Measurements from ENCODE around the gene TBC1D22B. TPM values are rescaled to one million over a fixed set of nuclear protein-coding genes. Genes with fewer than 3 reads are reported as not detected.

Gene TBC1D22B
- total and polyA plus RNA-seq, 9 of the 15 experiments (the other 6 are each of a cell fraction or from before 2014, with no cell fraction given), result 4.8 to 24.2 (median 13.5) TPM

GRCh38 chr6:37207903-37208456, 49.6 kb upstream of the TBC1D22B start (continued):
- TF ChIP-seq TSHZ1 (CRISPR knock-in tag; IDR thresholded peaks at IDR 0.05) (peak; percentile 61; the same call in 1 of the 2 replicates), CREB1 (IDR thresholded peaks at IDR 0.05) (no peak), CREB1 (CRISPR knock-in tag; IDR thresholded peaks at IDR 0.05) (no peak), ZNF518B (CRISPR knock-in tag; IDR thresholded peaks at IDR 0.05) (no peak), ZNF695 (CRISPR knock-in tag; IDR thresholded peaks at IDR 0.05) (peak; percentile 76; the same call in 1 of the 2 replicates), RCOR1 (IDR thresholded peaks at IDR 0.05; ENCODE audit: borderline replicate concordance in 1 of 2, low read depth in 2 of 2, low read length in 2 of 2) (peak in 1 of 2 experiments; percentile 80; a peak in 2 of 4 replicates), ZNF449 (CRISPR knock-in tag; IDR thresholded peaks at IDR 0.05) (peak; percentile 78), HSF4 (CRISPR knock-in tag; IDR thresholded peaks at IDR 0.05; ENCODE audit: borderline replicate concordance) (peak; percentile 83; the same call in 1 of the 2 replicates), SOX6 (IDR thresholded peaks at IDR 0.05) (0 out of 2 replicates have a peak, but pooled peaks have one; percentile 39), PKNOX1 (IDR thresholded peaks at IDR 0.05) (peak; percentile 47), BCL6 (CRISPR knock-in tag; IDR thresholded peaks at IDR 0.05) (peak; percentile 62; the same call in 1 of the 2 replicates)
- TF ChIP-seq, protein P1, sequence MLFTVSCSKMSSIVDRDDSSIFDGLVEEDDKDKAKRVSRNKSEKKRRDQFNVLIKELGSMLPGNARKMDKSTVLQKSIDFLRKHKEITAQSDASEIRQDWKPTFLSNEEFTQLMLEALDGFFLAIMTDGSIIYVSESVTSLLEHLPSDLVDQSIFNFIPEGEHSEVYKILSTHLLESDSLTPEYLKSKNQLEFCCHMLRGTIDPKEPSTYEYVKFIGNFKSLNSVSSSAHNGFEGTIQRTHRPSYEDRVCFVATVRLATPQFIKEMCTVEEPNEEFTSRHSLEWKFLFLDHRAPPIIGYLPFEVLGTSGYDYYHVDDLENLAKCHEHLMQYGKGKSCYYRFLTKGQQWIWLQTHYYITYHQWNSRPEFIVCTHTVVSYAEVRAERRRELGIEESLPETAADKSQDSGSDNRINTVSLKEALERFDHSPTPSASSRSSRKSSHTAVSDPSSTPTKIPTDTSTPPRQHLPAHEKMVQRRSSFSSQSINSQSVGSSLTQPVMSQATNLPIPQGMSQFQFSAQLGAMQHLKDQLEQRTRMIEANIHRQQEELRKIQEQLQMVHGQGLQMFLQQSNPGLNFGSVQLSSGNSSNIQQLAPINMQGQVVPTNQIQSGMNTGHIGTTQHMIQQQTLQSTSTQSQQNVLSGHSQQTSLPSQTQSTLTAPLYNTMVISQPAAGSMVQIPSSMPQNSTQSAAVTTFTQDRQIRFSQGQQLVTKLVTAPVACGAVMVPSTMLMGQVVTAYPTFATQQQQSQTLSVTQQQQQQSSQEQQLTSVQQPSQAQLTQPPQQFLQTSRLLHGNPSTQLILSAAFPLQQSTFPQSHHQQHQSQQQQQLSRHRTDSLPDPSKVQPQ (CRISPR knock-in tag; IDR thresholded peaks at IDR 0.05; ENCODE audit: borderline replicate concordance), result peak; percentile 64; the same call in 1 of the 2 replicates
- TF ChIP-seq, protein P2, sequence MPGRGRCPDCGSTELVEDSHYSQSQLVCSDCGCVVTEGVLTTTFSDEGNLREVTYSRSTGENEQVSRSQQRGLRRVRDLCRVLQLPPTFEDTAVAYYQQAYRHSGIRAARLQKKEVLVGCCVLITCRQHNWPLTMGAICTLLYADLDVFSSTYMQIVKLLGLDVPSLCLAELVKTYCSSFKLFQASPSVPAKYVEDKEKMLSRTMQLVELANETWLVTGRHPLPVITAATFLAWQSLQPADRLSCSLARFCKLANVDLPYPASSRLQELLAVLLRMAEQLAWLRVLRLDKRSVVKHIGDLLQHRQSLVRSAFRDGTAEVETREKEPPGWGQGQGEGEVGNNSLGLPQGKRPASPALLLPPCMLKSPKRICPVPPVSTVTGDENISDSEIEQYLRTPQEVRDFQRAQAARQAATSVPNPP (IDR thresholded peaks at IDR 0.05; ENCODE audit: borderline replicate concordance, insufficient read depth, insufficient read length), result no peak
